Ishikawa (cell line): ENCODE data around the gene GDPD3.

Experiments
- CEBPB ChIP-seq: IDR thresholded peaks from 2 replicates; pipeline ENCODE4 v1.6.1; 2012
- CREB1 ChIP-seq: IDR thresholded peaks from 2 replicates; pipeline ENCODE4 v1.6.1; 2012; ENCODE audit warnings: low read depth
- EGR1 ChIP-seq: IDR thresholded peaks from 2 replicates; pipeline ENCODE4 v1.6.1; 2012
- EP300 ChIP-seq: IDR thresholded peaks from 2 replicates; pipeline ENCODE4 v1.6.1; 2012; ENCODE audit warnings: borderline replicate concordance
- FOXM1 ChIP-seq: IDR thresholded peaks from 2 replicates; pipeline ENCODE4 v1.6.1; 2012; ENCODE audit warnings: low read depth, borderline replicate concordance
- NFIC ChIP-seq: IDR thresholded peaks from 2 replicates; pipeline ENCODE4 v1.6.1; 2012
- RAD21 ChIP-seq: IDR thresholded peaks from 2 replicates; pipeline ENCODE4 v1.6.1; 2012; ENCODE audit warnings: low read depth
- TAF1 ChIP-seq: IDR thresholded peaks from 2 replicates; pipeline ENCODE4 v1.6.1; 2012; ENCODE audit warnings: low read depth, mild to moderate bottlenecking
- TCF12 ChIP-seq: IDR thresholded peaks from 2 replicates; pipeline ENCODE4 v1.6.1; 2012; ENCODE audit warnings: low read depth
- TEAD4 ChIP-seq: IDR thresholded peaks from 2 replicates; pipeline ENCODE4 v1.6.1; 2012
- USF1 ChIP-seq: IDR thresholded peaks from 2 replicates; pipeline ENCODE4 v1.6.1; 2012
- YY1 ChIP-seq: IDR thresholded peaks from 2 replicates; pipeline ENCODE4 v1.6.1; 2012; ENCODE audit warnings: low read depth
- ZBTB7A ChIP-seq: IDR thresholded peaks from 2 replicates; pipeline ENCODE4 v1.6.1; 2012; ENCODE audit warnings: low read depth
- TF ChIP-seq, protein P1 (sequence below): IDR thresholded peaks from 2 replicates; pipeline ENCODE4 v1.6.1; 2012
- TF ChIP-seq, protein P2 (sequence below): IDR thresholded peaks from 2 replicates; pipeline ENCODE4 v1.6.1; 2012; ENCODE audit warnings: low read depth, mild to moderate bottlenecking

Gene GDPD3

GRCh38 chr16:30115238-30115637 lies 1.9 kb upstream of the GDPD3 start:
- TF ChIP-seq USF1 (no peak), TCF12 (peak; percentile 76), EP300 (no peak), ZBTB7A (no peak), EGR1 (peak; percentile 29; the same call in 1 of the 2 replicates)
- TF ChIP-seq, protein P1, sequence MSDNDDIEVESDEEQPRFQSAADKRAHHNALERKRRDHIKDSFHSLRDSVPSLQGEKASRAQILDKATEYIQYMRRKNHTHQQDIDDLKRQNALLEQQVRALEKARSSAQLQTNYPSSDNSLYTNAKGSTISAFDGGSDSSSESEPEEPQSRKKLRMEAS = 0 out of 2 replicates have a peak, but pooled peaks have one; percentile 36

GRCh38 chr16:30114411-30114810 lies 1.1 kb upstream of the GDPD3 start:
- TF ChIP-seq TCF12 = no peak
- no peak for TF ChIP-seq FOXM1
- no peak for TF ChIP-seq EP300
- no peak for TF ChIP-seq NFIC
- TF ChIP-seq TAF1 = no peak
- TF ChIP-seq RAD21 = no peak
- TF ChIP-seq TEAD4 = no peak
- TF ChIP-seq USF1 = no peak
- no peak for TF ChIP-seq EGR1
- TF ChIP-seq, protein P1 = no peak
- TF ChIP-seq, protein P2, sequence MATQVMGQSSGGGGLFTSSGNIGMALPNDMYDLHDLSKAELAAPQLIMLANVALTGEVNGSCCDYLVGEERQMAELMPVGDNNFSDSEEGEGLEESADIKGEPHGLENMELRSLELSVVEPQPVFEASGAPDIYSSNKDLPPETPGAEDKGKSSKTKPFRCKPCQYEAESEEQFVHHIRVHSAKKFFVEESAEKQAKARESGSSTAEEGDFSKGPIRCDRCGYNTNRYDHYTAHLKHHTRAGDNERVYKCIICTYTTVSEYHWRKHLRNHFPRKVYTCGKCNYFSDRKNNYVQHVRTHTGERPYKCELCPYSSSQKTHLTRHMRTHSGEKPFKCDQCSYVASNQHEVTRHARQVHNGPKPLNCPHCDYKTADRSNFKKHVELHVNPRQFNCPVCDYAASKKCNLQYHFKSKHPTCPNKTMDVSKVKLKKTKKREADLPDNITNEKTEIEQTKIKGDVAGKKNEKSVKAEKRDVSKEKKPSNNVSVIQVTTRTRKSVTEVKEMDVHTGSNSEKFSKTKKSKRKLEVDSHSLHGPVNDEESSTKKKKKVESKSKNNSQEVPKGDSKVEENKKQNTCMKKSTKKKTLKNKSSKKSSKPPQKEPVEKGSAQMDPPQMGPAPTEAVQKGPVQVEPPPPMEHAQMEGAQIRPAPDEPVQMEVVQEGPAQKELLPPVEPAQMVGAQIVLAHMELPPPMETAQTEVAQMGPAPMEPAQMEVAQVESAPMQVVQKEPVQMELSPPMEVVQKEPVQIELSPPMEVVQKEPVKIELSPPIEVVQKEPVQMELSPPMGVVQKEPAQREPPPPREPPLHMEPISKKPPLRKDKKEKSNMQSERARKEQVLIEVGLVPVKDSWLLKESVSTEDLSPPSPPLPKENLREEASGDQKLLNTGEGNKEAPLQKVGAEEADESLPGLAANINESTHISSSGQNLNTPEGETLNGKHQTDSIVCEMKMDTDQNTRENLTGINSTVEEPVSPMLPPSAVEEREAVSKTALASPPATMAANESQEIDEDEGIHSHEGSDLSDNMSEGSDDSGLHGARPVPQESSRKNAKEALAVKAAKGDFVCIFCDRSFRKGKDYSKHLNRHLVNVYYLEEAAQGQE = no peak
- TF ChIP-seq YY1 = no peak
- no peak for TF ChIP-seq ZBTB7A
- TF ChIP-seq CREB1 = no peak
- no peak for TF ChIP-seq CEBPB

DNA sequence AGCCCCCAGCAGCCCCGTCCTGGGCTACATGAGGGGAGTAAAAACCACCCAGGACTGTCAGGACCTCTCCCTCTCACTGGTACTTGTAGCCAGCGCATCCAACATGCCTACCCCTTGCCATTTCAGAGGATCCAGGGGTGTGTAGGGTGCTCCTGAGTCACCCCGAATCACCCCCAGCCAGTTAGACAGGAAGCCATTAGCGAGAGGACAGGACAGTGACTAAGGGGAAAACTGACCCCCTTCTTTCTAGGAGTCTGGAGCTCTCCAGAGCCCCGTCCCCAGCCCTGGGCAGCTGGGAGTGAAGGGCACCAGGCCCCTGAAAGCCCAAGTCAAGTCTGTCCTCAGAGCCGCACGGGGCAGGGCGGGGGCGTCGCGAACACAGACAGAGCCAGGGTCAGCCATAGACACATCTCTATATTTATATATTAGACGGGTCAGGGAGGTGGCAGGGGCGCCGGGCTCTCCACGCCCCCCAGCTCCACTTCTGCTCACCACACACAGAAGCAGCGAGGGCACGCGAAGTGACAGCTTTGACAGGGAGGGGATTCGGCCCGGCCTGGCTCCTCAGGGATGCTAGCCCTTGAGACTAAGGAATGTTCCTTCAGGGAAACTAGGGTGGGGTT lies 485 bp upstream of the GDPD3 start:
- TF ChIP-seq, protein P1 = no peak
- TF ChIP-seq ZBTB7A = 0 out of 2 replicates have a peak, but pooled peaks have one; percentile 24

- no peak for TF ChIP-seq CREB1
- no peak for TF ChIP-seq TCF12
- TF ChIP-seq CEBPB = no peak
- TF ChIP-seq USF1 = peak; percentile 43
- TF ChIP-seq, protein P2 = no peak
- no peak for TF ChIP-seq EP300
- TF ChIP-seq YY1 = 0 out of 2 replicates have a peak, but pooled peaks have one; percentile 12
- TF ChIP-seq TEAD4 = no peak; the same call in 1 of the 2 replicates
- peak; percentile 76 for TF ChIP-seq RAD21
- no peak for TF ChIP-seq TAF1
- no peak for TF ChIP-seq EGR1
Measured at GRCh38 chr16:30112197-30113030, 923 bp downstream of the GDPD3 start.

- TF ChIP-seq TEAD4 (peak; percentile 79), TCF12 (no peak)
Measured at GRCh38 chr16:30110661-30111060, 2.7 kb downstream of the GDPD3 start.
